ENCODE data around the gene ANKRD65. TPM values are rescaled to one million over a fixed set of nuclear protein-coding genes. Genes with fewer than 3 reads are reported as not detected.
"Not testable (repeated sequence)": the region's sequence is repeated elsewhere in the genome, so short reads cannot be mapped to it uniquely, and the experiment has no call there.

The ANKRD65 gene
- total and polyA plus RNA-seq, 3 experiments from 2014 or later, result not detected

- Mint-ChIP-seq H3K27me3 (no peaks in the 10 kb centered on the region), H3K36me3 (peaks cover 0 to 49% (median 10%) of the 10 kb centered on the region in 3 donors), H3K9me3 (peaks cover 0 to 2% (median 0%) of the 10 kb centered on the region in 5 donors), H3K4me1 (peaks cover 29 to 47% (median 36%) of the 10 kb centered on the region in 3 donors), H3K4me3 (peak overlapping the region; percentile 78 to 96 (median 90)), H3K27ac (peak overlapping the region; percentile 60 to 90 (median 85))
- ChIA-PET CTCF (interaction anchor here (1.0 to 1.7 kb wide), 5 partner anchors 9 to 97 kb away, joined by 3 to 5 read pairs (median 4); partner anchors contain the start of genes AURKAIP1 and CCNL2), POLR2A (interaction anchor here (0.8 to 2.8 kb wide), 5 partner anchors 9 to 104 kb away, joined by 3 to 25 read pairs (median 5); partner anchors contain the start of genes ATAD3A, AURKAIP1 and CCNL2)
- Histone ChIP-seq H3K27me3 (ENCODE audit: insufficient read depth, low read length, poor library complexity, severe bottlenecking) (no peaks in the 10 kb centered on the region), H3K4me1 (ENCODE audit: insufficient read depth, low read length) (peaks cover 36% of the 10 kb centered on the region), H3K4me3 (ENCODE audit: low read length) (peak overlapping the region; percentile 94), H3K9me3 (ENCODE audit: low read length) (no peaks in the 10 kb centered on the region), H3K27ac (ENCODE audit: low read depth, low read length) (peak overlapping the region; percentile 96), H3K36me3 (ENCODE audit: insufficient read depth, low read length) (peaks cover 26% of the 10 kb centered on the region)
- peak in 1 of 5 donors; percentile 16 for DNase-seq
These were observed 13.3 kb downstream of the ANKRD65 start for GRCh38 chr1:1407636-1408318.

GRCh38 chr1:1406821-1407635, 14.0 kb downstream of the ANKRD65 start, which contains the start of gene MRPL20:
Gene MRPL20, minus strand, starts transcription at chr1:1407293. Its CDS starts 76 bp downstream, at chr1:1407217.
- peak; percentile 94 to 97 (median 95) for DNase-seq
- Mint-ChIP-seq H3K4me1 (peaks cover 29 to 50% (median 36%) of the 10 kb centered on the region in 3 donors), H3K4me3 (peak within 1 kb of the TSS; percentile 90 to 97 (median 93)), H3K27ac (peak within 1 kb of the TSS; percentile 78 to 97 (median 92)), H3K36me3 (peaks cover 0 to 56% (median 10%) of the 10 kb centered on the region in 3 donors), H3K9me3 (no peaks in the 10 kb centered on the region), H3K27me3 (no peaks in the 10 kb centered on the region)
- no peaks in the 10 kb centered on the region for H3K9me3 ChIP-seq (ENCODE audit: low read length)
- ChIA-PET POLR2A (interaction anchor here (0.8 to 2.8 kb wide), 6 partner anchors 8 to 104 kb away, joined by 3 to 25 read pairs (median 4); partner anchors contain the start of genes ATAD3A, AURKAIP1 and CCNL2), CTCF (interaction anchor here (1.1 to 1.7 kb wide), 3 partner anchors 8 to 97 kb away, joined by 3 to 5 read pairs (median 4); partner anchors contain the start of gene CCNL2)
- H3K27me3 ChIP-seq (ENCODE audit: insufficient read depth, low read length, poor library complexity, severe bottlenecking), result no peaks in the 10 kb centered on the region
- peaks cover 39% of the 10 kb centered on the region for H3K4me1 ChIP-seq (ENCODE audit: insufficient read depth, low read length)
- H3K4me3 ChIP-seq (ENCODE audit: low read length), result peak within 1 kb of the TSS; percentile 94
- peak within 1 kb of the TSS; percentile 96 for H3K27ac ChIP-seq (ENCODE audit: low read depth, low read length)
- H3K36me3 ChIP-seq (ENCODE audit: insufficient read depth, low read length), result peaks cover 33% of the 10 kb centered on the region

GRCh38 chr1:1406101-1406820, 14.8 kb downstream of the ANKRD65 start:
- H3K4me1 ChIP-seq (ENCODE audit: insufficient read depth, low read length), result peaks cover 41% of the 10 kb centered on the region
- no peaks in the 10 kb centered on the region for H3K9me3 ChIP-seq (ENCODE audit: low read length)
- Mint-ChIP-seq H3K36me3 (peaks cover 0 to 64% (median 10%) of the 10 kb centered on the region in 3 donors), H3K4me3 (peak overlapping the region; percentile 90 to 97 (median 93)), H3K9me3 (no peaks in the 10 kb centered on the region), H3K4me1 (peaks cover 29 to 55% (median 37%) of the 10 kb centered on the region in 3 donors), H3K27me3 (no peaks in the 10 kb centered on the region), H3K27ac (peak overlapping the region; percentile 78 to 97 (median 90))
- POLR2A ChIA-PET, result interaction anchor here (1.0 to 2.8 kb wide), 3 partner anchors 20 to 105 kb away, joined by 4 to 16 read pairs (median 5); partner anchors contain the start of genes ATAD3A and AURKAIP1
- H3K27me3 ChIP-seq (ENCODE audit: insufficient read depth, low read length, poor library complexity, severe bottlenecking), result no peaks in the 10 kb centered on the region
- CTCF ChIA-PET, result interaction anchor here (1.1 to 1.7 kb wide), 2 partner anchors 33 to 35 kb away, joined by 3 to 4 read pairs; no protein-coding TSS in a partner anchor
- peak overlapping the region; percentile 96 for H3K27ac ChIP-seq (ENCODE audit: low read depth, low read length)
- DNase-seq, result no peak
- H3K4me3 ChIP-seq (ENCODE audit: low read length), result peak overlapping the region; percentile 94
- peaks cover 38% of the 10 kb centered on the region for H3K36me3 ChIP-seq (ENCODE audit: insufficient read depth, low read length)

GRCh38 chr1:1403653-1404052, 17.4 kb downstream of the ANKRD65 start:
- Mint-ChIP-seq H3K36me3 (peaks cover 0 to 78% (median 10%) of the 10 kb centered on the region in 3 donors), H3K27ac (peak overlapping the region in 7 of 8 donors; percentile 2 to 87 (median 19)), H3K27me3 (peaks cover 0 to 4% of the 10 kb centered on the region in 2 donors), H3K4me1 (peaks cover 34 to 63% (median 46%) of the 10 kb centered on the region in 3 donors), H3K9me3 (no peaks in the 10 kb centered on the region), H3K4me3 (peak overlapping the region; percentile 11 to 97 (median 28))
- Histone ChIP-seq H3K4me1 (ENCODE audit: insufficient read depth, low read length) (peaks cover 45% of the 10 kb centered on the region), H3K9me3 (ENCODE audit: low read length) (no peaks in the 10 kb centered on the region), H3K36me3 (ENCODE audit: insufficient read depth, low read length) (peaks cover 48% of the 10 kb centered on the region), H3K27ac (ENCODE audit: low read depth, low read length) (no peak overlapping the region), H3K27me3 (ENCODE audit: insufficient read depth, low read length, poor library complexity, severe bottlenecking) (no peaks in the 10 kb centered on the region), H3K4me3 (ENCODE audit: low read length) (no peak overlapping the region)
- no peak for DNase-seq
- ChIA-PET CTCF (interaction anchor here (1.2 kb wide), 1 partner anchor 37 kb away, joined by 3 read pairs; no protein-coding TSS in a partner anchor), POLR2A (no interaction called here)

- DNase-seq; H3K9me3 ChIP-seq (ENCODE audit: low read length); H3K27ac ChIP-seq (ENCODE audit: low read depth, low read length); H3K4me3 ChIP-seq (ENCODE audit: low read length); H3K27me3 Mint-ChIP-seq; H3K9me3 Mint-ChIP-seq; H3K27me3 ChIP-seq (ENCODE audit: insufficient read depth, low read length, poor library complexity, severe bottlenecking): not testable (repeated sequence)
- Mint-ChIP-seq H3K27ac (peak overlapping the region in 4 of 8 donors; percentile 2 to 97 (median 45)), H3K4me1 (peaks cover 34 to 62% (median 44%) of the 10 kb centered on the region in 3 donors), H3K4me3 (peak overlapping the region in 4 of 7 donors; percentile 15 to 97 (median 38)), H3K36me3 (peaks cover 0 to 81% (median 10%) of the 10 kb centered on the region in 3 donors)
- Histone ChIP-seq H3K36me3 (ENCODE audit: insufficient read depth, low read length) (peaks cover 53% of the 10 kb centered on the region), H3K4me1 (ENCODE audit: insufficient read depth, low read length) (peaks cover 44% of the 10 kb centered on the region)
- ChIA-PET POLR2A (interaction anchor here (1.0 kb wide), 1 partner anchor 28 kb away, joined by 3 read pairs; the partner anchor contains the start of gene AURKAIP1), CTCF (interaction anchor here (0.8 to 1.4 kb wide), 3 partner anchors 12 to 38 kb away, joined by 3 to 5 read pairs (median 3); partner anchors contain the start of gene AURKAIP1)
These were observed 18.1 kb downstream of the ANKRD65 start for GRCh38 chr1:1402901-1403392.

- ChIA-PET CTCF (interaction anchor here (0.7 to 1.4 kb wide), 4 partner anchors 9 to 38 kb away, joined by 3 to 5 read pairs (median 3); partner anchors contain the start of gene AURKAIP1), POLR2A (interaction anchor here (1.0 kb wide), 1 partner anchor 27 kb away, joined by 3 read pairs; the partner anchor contains the start of gene AURKAIP1)
- Histone ChIP-seq H3K36me3 (ENCODE audit: insufficient read depth, low read length) (peaks cover 59% of the 10 kb centered on the region), H3K9me3 (ENCODE audit: low read length) (no peaks in the 10 kb centered on the region), H3K4me1 (ENCODE audit: insufficient read depth, low read length) (peaks cover 49% of the 10 kb centered on the region), H3K27me3 (ENCODE audit: insufficient read depth, low read length, poor library complexity, severe bottlenecking) (no peaks in the 10 kb centered on the region), H3K4me3 (ENCODE audit: low read length) (no peak overlapping the region), H3K27ac (ENCODE audit: low read depth, low read length) (no peak overlapping the region)
- no peak for DNase-seq
- Mint-ChIP-seq H3K9me3 (no peaks in the 10 kb centered on the region), H3K36me3 (peaks cover 0 to 85% (median 10%) of the 10 kb centered on the region in 3 donors), H3K4me1 (peaks cover 38 to 65% (median 46%) of the 10 kb centered on the region in 3 donors), H3K27ac (peak overlapping the region in 6 of 8 donors; percentile 61 to 97 (median 82)), H3K4me3 (peak overlapping the region in 5 of 7 donors; percentile 45 to 97 (median 68)), H3K27me3 (peaks cover 0 to 5% of the 10 kb centered on the region in 2 donors)
These were observed 18.8 kb downstream of the ANKRD65 start for GRCh38 chr1:1402072-1402900.
